ENCODE results near the gene CLRN3.

CLRN3 gene

GRCh38 chr10:127845756-127846155 is 47.0 kb downstream of the CLRN3 start:
- DNase-seq (ENCODE audit: low read depth) = no peak

GRCh38 chr10:127840884-127841283 is 51.9 kb downstream of the CLRN3 start:
- DNase-seq (ENCODE audit: low read depth) = no peak

- no peak for DNase-seq (ENCODE audit: low read depth)
Measured at GRCh38 chr10:127836966-127837365, 55.8 kb downstream of the CLRN3 start.

GRCh38 chr10:127836176-127836575 is 56.6 kb downstream of the CLRN3 start:
- DNase-seq (ENCODE audit: low read depth) = no peak

GRCh38 chr10:127834791-127835190 is 58.0 kb downstream of the CLRN3 start:
- no peak for DNase-seq (ENCODE audit: low read depth)

GRCh38 chr10:127834221-127834620 is 58.5 kb downstream of the CLRN3 start:
- DNase-seq (ENCODE audit: low read depth) = no peak

- no peak for DNase-seq (ENCODE audit: low read depth)
Measured at GRCh38 chr10:127833804-127834203, 58.9 kb downstream of the CLRN3 start.

GRCh38 chr10:127832501-127832900 is 60.2 kb downstream of the CLRN3 start:
- DNase-seq (ENCODE audit: low read depth) = no peak

- no peak for DNase-seq (ENCODE audit: low read depth)
Measured at GRCh38 chr10:127830414-127830813, 62.3 kb downstream of the CLRN3 start.
